ENCODE measurements around the gene DCPS.
"Not testable (repeated sequence)": the region's sequence is repeated elsewhere in the genome, so short reads cannot be mapped to it uniquely, and the experiment has no call there.

Gene DCPS

GRCh38 chr11:126345759-126346585 is 42.1 kb downstream of the DCPS start:
- peak; percentile 87 for DNase-seq

GRCh38 chr11:126346586-126346940 is 42.7 kb downstream of the DCPS start:
- no peak for DNase-seq

GRCh38 chr11:126346946-126347345 is 43.1 kb downstream of the DCPS start:
- DNase-seq: not testable (repeated sequence)

- DNase-seq: no peak
These were observed 44.1 kb downstream of the DCPS start for GRCh38 chr11:126347751-126348668.

GRCh38 chr11:126348806-126349582 is 45.1 kb downstream of the DCPS start:
- no peak for DNase-seq

GRCh38 chr11:126350836-126351235 is 47.0 kb downstream of the DCPS start:
- DNase-seq: peak; percentile 11

- DNase-seq: no peak
These were observed 48.3 kb downstream of the DCPS start for GRCh38 chr11:126352163-126352562.

- peak; percentile 69 for DNase-seq
These were observed 49.3 kb downstream of the DCPS start for GRCh38 chr11:126352934-126353801.

GRCh38 chr11:126354631-126355323 is 50.9 kb downstream of the DCPS start:
- DNase-seq: no peak

GRCh38 chr11:126355324-126355925 is 51.6 kb downstream of the DCPS start, which contains the start of gene ST3GAL4:
TSS of gene ST3GAL4 (plus strand) at chr11:126355686. CDS start at chr11:126406156, 50,470 bp downstream.
- peak; percentile 69 for DNase-seq

GRCh38 chr11:126355926-126356897 is 52.4 kb downstream of the DCPS start:
- DNase-seq: peak; percentile 57

- DNase-seq: no peak
These were observed 53.4 kb downstream of the DCPS start for GRCh38 chr11:126357055-126357962.

- DNase-seq: no peak
These were observed 54.3 kb downstream of the DCPS start for GRCh38 chr11:126357969-126358762.

GRCh38 chr11:126358763-126359160 is 54.9 kb downstream of the DCPS start:
- DNase-seq: no peak

GRCh38 chr11:126359431-126360048 is 55.7 kb downstream of the DCPS start:
- peak; percentile 7 for DNase-seq

GRCh38 chr11:126360049-126360446 is 56.2 kb downstream of the DCPS start:
- DNase-seq: no peak

- no peak for DNase-seq
These were observed 57.5 kb downstream of the DCPS start for GRCh38 chr11:126361400-126361799.

Measured in MV-4-11 (cell line).